GM12891 (cell line): Measurements from ENCODE around the gene POT1.

ENCODE experiments used
- POLR2A ChIP-seq: IDR thresholded peaks from 2 replicates; pipeline ENCODE4 v1.6.1; 2011; ENCODE audit warnings: low read depth, low read length, control low read depth
- POLR2AphosphoS5 ChIP-seq: IDR thresholded peaks from 2 replicates; pipeline ENCODE4 v1.6.1; 2011; ENCODE audit warnings: low read depth, low read length, control low read depth
- TAF1 ChIP-seq: IDR thresholded peaks from 2 replicates; pipeline ENCODE4 v1.6.1; 2011; ENCODE audit warnings: low read depth, low read length, control low read depth

- TF ChIP-seq POLR2A (no peak), TAF1 (no peak), POLR2AphosphoS5 (no peak)
Measured at GRCh38 chr7:124781907-124782734, 147.5 kb downstream of the POT1 start.
